HG02870 (cell line): ENCODE data around the gene WFIKKN1.

Experiments used
- ATAC-seq: cut with Tn5 transposase; IDR thresholded peaks from one replicate; pipeline ENCODE4 v1.9.1; 2021; ENCODE audit warnings: mild to moderate bottlenecking, moderate library complexity; ENCODE audit not compliant: unreplicated experiment

WFIKKN1 gene

DNA sequence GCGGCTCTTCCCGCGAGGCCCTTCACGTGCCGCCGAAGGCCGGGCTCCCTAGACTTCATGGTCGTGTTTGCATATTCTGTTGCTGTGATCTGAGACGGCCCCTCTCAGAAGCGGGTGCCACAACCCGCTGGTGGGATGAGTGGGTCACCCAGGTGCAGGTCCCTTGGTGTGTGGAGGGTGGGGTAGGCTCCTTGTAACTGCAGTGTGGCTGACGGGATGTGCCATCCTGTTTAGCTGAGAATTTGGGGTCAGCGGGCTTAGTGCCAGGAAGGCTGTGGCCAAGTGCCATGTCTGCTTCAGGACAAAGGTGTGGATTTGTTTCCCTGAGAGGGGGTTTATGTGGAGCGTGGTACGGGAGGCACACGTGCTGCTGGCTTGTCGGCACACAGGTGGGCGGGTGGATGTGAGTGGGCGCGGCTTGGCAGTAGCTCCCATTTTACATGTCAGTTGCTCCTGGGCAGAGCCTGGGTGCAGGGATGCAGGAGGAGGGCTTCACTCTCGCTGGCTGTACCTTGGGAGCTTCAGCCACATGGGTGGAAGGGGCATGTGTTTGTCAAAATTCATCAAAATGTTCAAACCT lies 9.2 kb upstream of the WFIKKN1 start:
- no peak for ATAC-seq

DNA sequence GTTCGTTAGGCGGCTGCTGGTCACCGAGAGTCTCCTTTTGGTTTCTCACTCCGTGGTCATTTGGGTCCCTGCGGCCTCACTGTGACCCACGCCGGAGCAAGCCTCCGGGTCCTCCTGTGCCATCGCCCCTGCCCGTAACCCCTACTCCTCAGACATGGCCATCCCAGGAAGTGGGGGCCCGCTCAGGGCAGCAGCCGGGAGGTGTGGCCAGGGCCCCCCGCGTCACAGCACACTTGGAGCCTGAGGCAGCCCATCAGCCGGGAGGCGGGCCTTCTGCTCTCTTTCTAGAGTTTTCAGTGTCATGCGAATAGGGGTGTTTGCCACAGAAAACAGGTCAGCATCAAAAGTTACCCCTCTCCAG lies 7.9 kb upstream of the WFIKKN1 start:
- ATAC-seq, result no peak

DNA sequence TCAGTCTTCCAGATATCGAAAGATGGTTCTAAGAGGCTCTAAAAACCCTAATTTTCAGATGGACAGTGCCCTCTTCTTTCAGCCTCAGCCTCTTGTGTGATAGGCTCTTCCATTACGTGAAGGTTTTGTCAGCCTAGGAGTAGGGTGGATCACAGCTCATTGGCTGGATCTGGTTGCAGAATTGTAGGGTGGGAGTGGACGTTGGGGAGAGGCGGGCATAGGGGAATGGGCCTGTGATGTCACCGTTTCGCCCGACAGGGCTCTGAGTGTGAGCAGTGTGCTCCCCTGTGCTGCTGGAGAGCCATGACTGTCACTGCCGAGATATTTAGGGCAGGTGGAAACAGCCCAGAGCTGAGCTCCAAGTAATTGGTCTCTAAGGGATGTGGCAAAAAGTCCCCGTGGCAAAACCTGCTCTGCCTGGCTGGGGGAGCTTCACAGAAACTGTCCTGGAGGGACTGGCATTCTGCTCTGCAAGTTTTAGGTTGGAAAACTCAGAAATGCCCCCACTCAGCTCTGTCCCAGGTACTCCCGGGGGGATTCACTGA lies 6.2 kb upstream of the WFIKKN1 start:
- no peak for ATAC-seq

DNA sequence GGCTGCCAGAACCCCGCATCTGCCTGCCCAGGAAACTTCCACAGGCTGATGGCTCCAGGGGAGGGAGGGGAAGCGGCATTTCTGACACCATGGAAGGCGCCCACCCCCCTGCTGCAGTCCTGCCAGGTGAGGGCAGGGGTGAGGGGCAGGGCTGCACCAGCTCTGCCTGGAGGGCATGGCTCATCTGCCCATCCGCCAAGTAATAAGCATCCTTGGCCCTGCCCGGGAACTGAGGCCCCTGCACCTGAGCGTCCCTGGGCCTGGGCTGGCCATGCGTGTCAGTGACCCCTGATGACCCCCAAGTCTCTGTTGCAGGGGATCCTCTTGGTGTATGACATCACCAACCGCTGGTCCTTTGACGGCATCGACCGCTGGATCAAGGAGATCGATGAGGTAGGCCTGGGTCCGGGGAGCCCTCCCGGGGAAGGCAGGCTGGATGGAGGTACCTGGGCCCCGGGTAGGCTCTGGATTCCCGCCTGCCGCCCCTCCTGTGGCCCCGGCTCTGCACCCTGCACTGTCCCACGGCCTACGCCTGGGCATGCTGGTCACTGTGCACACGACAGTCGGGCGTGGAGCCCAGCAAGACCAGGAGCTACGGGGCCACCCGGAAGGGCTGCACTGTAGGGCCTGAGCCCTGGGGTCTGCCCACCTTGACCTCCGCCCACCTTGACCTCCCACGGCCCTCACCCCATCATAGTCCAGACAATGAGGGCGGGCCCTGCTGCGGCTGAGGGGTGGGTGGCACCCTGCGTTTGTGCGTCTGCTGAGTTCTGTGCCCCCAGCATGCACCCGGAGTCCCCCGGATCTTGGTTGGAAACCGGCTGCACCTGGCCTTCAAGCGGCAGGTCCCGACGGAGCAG lies 5.4 kb upstream of the WFIKKN1 start:
- no peak for ATAC-seq

DNA sequence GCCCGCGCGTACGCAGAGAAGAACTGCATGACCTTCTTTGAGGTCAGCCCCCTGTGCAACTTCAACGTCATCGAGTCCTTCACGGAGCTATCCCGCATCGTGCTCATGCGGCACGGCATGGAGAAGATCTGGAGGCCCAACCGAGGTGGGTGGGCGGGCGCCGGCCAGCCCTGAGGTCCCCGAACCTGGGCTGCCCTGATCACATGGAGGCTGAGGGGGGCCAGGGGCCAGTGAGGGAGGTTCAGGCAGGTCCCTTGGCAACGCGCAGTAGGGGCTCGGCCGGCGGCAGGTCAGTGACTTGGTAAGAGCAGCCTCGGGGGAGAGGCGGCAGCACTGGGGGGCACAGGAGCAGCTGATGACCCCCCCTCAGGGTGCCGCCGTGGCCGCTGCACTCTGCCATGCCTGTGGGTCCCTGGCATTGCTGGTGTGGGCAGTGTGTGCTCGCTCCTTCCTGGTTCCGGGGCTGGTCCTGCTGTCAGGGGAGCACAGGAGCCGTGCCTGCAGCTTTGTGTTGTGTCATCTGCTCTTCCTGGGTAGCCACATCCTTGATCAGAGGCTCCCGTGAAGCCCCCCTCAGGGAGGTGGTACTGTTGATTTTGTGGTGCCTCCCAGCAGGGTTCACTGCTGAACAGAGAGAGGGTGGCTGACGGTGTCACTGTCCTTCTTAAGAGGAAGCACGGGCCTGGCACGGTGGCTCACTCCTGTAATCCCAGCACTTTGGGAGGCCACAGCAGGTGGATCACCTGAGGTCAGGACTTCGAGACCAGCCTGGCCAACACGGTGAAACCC lies 4.6 kb upstream of the WFIKKN1 start:
- no peak for ATAC-seq

DNA sequence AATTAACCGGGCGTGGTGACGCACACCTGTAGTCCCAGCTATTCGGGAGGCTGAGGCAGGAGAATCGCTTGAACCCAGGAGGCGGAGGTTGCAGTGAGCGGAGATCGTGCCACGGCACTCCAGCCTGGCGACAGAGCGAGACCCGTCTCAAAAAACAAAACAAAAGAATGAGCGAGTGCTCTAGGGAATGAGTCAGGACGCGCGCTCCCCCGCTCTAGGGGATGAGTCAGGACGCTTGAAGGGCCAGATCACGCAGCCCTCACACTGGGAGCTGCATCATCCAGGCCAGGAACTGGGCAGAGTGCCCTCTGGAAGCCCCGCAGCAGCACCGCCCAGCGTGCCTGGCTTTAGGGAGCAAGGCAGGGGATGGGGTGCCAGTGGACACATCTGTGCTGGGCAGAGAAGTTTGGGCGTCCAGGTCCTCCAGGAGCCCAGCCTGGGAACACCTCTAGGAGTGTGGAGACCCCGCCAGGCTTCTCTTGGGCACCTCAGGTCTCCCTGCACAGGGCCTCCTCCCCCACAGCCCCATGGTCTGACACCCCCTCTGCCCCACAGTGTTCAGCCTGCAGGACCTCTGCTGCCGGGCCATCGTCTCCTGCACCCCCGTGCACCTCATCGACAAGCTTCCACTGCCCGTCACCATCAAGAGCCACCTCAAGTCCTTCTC lies 3.9 kb upstream of the WFIKKN1 start:
- ATAC-seq, result no peak

DNA sequence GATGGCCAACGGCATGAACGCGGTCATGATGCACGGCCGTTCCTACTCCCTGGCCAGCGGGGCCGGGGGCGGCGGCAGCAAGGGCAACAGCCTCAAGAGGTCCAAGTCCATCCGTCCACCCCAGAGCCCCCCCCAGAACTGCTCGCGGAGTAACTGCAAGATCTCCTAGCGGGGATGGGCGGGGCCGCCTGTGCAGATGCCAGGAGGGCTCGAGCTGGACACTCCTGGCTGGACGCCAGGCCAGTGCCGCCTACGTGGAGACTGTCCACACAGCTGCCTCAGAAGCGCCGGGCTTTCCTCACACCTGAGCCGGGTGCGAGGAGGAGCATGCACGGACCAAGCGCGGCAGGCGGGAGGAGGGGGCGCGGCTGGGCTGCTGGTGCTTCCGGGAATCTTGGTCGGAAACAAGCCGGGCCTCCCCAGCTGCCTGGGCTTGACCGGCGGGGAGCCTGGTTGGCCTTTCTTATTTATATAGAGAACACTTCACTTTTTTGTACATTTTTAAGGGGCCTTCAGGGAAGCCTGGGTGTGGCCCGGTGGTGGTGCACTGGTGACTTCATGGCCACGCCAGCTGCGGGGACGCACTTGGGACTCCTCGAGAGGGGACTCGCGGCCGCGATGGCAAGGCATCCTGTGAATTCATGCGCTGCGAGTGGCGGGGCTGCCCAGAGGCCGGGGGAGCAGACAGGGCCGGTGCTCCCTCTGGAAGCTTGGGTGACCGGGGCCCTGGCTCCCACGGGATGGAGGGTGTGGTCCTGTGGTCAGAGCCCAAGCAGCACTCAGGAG lies 3.1 kb upstream of the WFIKKN1 start:
- ATAC-seq, result no peak

DNA sequence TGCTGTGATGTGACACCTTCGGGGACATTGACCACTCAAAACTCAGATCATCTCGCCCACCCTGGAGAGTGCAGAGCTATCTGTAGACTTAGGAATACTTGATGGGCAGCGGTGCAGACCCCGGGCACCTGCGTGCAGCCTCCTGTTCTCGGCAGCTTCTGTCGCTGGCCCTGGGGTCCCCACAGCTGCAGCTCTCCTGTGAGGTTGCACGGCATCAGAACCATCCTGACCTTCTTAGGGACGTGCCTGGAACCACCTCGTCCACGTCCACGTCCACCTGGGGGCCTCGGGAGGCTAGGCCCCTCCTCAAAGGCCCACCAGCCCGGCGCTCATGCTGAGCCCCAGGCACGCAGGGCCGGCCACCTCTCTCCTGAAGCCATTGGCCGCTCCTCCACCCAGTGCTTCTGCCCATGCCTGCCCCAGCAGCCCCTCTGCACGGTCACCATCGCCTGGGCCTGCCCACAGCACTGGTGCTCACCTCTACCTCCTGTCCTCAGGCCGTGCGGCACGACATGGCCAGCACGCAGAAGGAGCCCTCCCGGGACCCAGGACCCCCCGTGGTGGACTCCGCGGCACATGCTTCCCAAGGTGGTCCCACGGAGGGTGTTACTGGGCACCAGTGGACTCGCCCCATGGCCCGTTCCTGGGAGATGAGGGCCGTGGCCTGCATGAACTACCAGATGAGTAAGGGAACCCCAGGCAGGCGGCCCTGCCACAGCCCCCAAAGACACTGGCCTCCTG lies 2.3 kb upstream of the WFIKKN1 start:
- ATAC-seq, result no peak

DNA sequence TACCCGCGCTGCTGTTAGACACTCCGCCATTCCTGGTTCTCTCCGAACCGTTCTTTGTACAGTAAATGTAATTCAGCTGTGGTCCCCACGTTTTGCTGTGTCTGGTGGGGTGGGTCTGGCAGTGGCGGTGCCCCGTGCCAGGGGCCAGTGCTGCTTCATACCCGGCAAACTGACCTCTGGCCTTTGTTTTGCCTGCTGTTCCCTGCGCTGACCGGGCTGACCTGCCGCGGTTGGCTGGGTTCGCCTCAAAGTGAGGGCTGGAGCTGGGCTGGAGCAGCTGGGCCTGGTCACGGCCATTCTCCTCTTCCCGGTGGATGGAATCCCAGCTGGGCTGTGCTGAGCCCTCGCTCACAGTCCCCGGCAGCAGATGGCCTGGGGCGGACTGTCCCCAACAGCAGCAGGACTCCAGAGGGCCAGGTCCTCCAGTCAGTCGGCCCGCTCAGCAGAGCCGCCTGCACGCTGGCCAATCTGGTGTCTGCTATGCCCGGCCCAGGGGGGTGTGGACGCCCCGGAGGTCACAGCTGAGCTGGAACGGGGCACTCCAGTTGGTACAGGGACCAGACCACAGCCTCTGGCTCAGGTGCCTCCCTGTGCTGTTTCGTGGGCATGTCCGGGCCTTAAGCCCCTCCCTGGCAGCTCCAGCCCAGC lies 1.5 kb upstream of the WFIKKN1 start:
- no peak for ATAC-seq

DNA sequence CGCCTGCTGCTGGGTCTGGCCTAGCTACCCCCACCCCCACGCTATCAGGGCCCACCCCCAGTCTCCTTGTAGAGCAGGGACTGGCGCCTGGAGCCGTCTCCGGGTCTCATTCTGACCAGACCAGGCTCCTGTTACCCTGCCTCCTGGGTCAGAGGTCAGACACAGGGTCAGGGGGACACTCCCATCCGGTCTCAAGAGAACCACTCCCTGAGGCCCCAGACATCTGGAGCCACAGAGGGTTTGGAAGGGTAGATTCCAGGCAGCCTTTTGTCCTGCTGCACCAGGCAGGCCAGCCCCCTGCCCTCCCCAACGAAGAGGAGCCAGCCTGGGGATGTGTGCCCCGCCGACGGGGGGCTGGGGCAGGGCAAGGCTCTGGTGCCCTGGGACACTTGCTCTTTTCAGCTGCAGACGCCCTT lies 944 bp upstream of the WFIKKN1 start:
- ATAC-seq, result no peak

DNA sequence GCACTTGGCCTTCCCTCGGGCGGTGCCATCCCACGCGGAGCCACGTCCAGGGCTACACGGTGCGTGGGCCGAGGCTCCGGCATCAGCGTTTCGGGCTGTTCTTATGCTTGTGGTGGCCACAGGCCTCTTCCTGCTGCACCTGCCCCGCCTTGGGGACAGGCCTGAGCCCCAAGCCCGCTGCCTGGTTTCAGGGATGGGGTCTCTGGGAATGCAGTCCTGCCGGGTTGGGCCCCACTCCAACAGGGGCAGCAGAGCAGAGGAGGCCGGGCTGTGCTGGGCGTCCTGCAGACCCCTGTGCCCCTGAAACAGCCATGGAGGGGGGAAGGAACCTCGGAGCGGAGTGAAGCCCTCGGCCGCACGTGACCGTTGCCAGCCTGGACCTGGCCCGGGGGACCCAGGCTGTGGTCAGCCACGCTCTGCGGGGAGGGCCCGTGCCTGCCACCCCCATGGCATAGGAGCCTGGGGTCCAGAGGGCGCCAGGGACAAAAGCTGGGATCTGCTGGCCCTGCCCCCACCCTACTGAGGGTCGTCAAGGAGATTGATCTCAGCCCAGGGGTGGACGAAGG lies 453 bp upstream of the WFIKKN1 start:
- no peak for ATAC-seq

DNA sequence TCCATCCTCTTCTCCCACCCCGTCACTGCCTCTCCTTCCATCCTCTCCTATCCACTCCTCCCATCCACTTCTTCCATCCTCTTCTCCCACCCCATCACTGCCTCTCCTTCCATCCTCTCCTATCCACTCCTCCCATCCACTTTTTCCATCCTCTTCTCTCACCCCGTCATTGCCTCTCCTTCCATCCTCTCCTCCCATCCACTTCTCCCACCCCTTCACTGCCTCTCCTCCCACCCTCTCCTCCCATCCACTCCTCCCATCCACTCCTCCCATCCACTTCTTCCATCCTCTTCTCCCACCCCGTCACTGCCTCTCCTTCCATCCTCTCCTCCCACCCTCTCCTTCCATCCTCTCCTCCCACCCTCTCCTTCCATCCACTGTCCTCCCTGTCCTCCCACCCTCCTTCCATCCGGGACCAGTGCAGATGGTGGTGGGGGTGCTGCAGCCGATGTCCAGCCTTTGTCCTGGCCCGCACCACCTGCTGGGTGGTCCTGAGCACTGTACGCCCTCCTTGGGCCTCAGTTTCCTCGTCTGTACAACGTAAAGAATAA lies 1.1 kb downstream of the WFIKKN1 start:
- no peak for ATAC-seq

DNA sequence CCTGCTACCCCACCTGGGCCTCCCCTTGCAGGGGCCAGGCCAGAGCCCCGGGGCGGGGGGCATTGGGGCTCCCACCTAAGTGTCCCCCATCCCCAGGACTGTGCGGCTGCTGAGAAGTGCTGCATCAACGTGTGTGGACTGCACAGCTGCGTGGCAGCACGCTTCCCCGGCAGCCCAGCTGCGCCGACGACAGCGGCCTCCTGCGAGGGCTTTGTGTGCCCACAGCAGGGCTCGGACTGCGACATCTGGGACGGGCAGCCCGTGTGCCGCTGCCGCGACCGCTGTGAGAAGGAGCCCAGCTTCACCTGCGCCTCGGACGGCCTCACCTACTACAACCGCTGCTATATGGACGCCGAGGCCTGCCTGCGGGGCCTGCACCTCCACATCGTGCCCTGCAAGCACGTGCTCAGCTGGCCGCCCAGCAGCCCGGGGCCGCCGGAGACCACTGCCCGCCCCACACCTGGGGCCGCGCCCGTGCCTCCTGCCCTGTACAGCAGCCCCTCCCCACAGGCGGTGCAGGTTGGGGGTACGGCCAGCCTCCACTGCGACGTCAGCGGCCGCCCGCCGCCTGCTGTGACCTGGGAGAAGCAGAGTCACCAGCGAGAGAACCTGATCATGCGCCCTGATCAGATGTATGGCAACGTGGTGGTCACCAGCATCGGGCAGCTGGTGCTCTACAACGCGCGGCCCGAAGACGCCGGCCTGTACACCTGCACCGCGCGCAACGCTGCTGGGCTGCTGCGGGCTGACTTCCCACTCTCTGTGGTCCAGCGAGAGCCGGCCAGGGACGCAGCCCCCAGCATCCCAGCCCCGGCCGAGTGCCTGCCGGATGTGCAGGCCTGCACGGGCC lies 1.9 kb downstream of the WFIKKN1 start:
- ATAC-seq, result no peak

DNA sequence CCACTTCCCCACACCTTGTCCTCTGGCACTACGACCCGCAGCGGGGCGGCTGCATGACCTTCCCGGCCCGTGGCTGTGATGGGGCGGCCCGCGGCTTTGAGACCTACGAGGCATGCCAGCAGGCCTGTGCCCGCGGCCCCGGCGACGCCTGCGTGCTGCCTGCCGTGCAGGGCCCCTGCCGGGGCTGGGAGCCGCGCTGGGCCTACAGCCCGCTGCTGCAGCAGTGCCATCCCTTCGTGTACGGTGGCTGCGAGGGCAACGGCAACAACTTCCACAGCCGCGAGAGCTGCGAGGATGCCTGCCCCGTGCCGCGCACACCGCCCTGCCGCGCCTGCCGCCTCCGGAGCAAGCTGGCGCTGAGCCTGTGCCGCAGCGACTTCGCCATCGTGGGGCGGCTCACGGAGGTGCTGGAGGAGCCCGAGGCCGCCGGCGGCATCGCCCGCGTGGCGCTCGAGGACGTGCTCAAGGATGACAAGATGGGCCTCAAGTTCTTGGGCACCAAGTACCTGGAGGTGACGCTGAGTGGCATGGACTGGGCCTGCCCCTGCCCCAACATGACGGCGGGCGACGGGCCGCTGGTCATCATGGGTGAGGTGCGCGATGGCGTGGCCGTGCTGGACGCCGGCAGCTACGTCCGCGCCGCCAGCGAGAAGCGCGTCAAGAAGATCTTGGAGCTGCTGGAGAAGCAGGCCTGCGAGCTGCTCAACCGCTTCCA lies 2.7 kb downstream of the WFIKKN1 start:
- no peak for ATAC-seq

DNA sequence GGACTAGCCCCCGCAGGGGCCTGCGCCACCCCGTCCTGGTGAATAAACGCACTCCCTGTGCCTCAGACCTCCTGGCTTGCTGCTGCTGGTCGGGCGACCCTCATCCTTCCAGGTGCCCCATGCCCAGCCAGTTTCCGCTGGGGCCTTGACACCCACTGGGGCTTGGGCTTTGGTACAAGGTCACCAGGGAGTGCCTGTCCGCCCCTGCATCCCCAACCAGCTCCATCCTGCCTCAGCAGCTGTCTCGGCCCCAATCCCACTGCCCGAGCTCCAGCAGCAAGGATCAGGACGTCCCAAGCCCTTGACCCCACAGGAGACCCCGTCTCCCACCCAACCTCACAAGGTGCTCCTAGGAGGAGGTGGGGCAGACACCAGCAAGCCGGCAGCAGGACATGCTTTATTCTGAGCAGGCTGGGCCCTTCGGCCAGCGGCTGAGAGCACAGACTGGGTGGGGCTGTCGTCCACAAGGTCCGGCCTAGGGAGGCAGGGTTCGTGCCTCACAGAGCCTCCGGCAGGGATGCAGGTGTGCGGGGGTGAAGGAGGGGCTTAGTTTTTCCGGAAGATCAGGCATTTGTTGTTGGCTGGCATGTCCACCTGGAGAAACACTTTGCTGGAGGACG lies 3.4 kb downstream of the WFIKKN1 start:
- no peak for ATAC-seq

DNA sequence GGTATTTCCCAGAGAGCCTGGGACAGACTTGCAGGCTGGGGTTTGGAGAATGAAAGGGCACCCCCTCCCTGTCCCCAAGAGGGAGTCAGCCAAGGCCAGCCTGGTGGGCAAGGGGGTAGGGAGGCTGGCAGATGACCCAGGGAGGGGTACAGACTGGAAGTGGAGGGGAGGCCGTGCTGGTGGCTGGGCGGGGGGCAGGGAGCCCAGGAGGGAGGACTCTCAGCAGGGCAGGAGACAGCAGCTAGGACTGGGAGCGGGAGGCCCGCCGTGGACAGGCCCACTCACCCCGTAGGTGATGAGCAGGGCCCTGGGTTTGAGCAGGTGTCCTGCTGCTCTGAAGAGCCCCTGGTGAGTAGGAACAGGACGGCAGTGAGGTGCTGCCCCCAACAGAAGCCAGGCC lies 4.2 kb downstream of the WFIKKN1 start:
- ATAC-seq, result no peak
